CD4-positive, alpha-beta memory T cell (primary cell): ENCODE measurements around the gene SAMD1. TPM values are rescaled to one million over a fixed set of nuclear protein-coding genes. Genes with fewer than 3 reads are reported as not detected.
A peak's percentile ranks its signal among the peaks of the same experiment; 100 is the strongest.
"Not testable (repeated sequence)": the region's sequence is repeated elsewhere in the genome, so short reads cannot be mapped to it uniquely, and the experiment has no call there.

ENCODE experiments used
- CTCF ChIA-PET: fragments of 350-600 bp; sonication (Branson Sonifier 250); formaldehyde crosslinking; loops from one replicate; lab custom pipeline; 2021; ENCODE audit warnings: inconsistent platforms; ENCODE audit not compliant: partially characterized antibody; lab: Charles Lee
- POLR2A ChIA-PET: fragments of 350-600 bp; sonication (Branson Sonifier 250); formaldehyde crosslinking; loops from one replicate; lab custom pipeline; 2021; ENCODE audit not compliant: partially characterized antibody; lab: Charles Lee
- DNase-seq, 5 donors: peaks; one replicate each; pipeline versions ENCODE4 v3.0.0 to v3.0.0-alpha.2; 2020 to 2022; ENCODE audit warnings: mixed read lengths in 1 of 5
- H3K27ac ChIP-seq: one replicate; pipeline ENCODE4 v1.7.0; 2013; ENCODE audit warnings: low read depth, low read length
- H3K27me3 ChIP-seq: 2 replicates; pipeline ENCODE4 v1.7.0; 2013; ENCODE audit warnings: mild to moderate bottlenecking, low read length, moderate library complexity; ENCODE audit not compliant: insufficient read depth
- H3K36me3 ChIP-seq: 2 replicates; pipeline ENCODE4 v1.7.0; 2013; ENCODE audit warnings: mild to moderate bottlenecking, low read length, moderate library complexity; ENCODE audit not compliant: insufficient read depth
- H3K4me1 ChIP-seq: 2 replicates; pipeline ENCODE4 v1.7.0; 2013; ENCODE audit warnings: mild to moderate bottlenecking, low read length, moderate library complexity; ENCODE audit not compliant: insufficient read depth
- H3K4me3 ChIP-seq, 2 donors: one replicate each; pipeline ENCODE4 v1.7.0; 2013; ENCODE audit warnings: low read length in 2 of 2, mild to moderate bottlenecking in 1 of 2
- H3K9me3 ChIP-seq, 2 donors: one replicate each; pipeline ENCODE4 v1.7.0; 2013; ENCODE audit warnings: low read length in 2 of 2, control low read depth in 1 of 2; ENCODE audit not compliant: control insufficient read depth in 1 of 2
- H3K27ac Mint-ChIP-seq, 7 donors: one replicate each; pipeline ENCODE4 v1.8.0; 2020 to 2021; ENCODE audit warnings: mixed read lengths in 7 of 7, mild to moderate bottlenecking in 6 of 7, inconsistent platforms in 3 of 7, moderate library complexity in 3 of 7
- H3K27me3 Mint-ChIP-seq, 2 donors: one replicate each; pipeline ENCODE4 v1.8.0; 2020 to 2021; ENCODE audit warnings: mixed read lengths in 2 of 2
- H3K36me3 Mint-ChIP-seq, 2 donors: one replicate each; pipeline ENCODE4 v1.8.0; 2020 to 2021; ENCODE audit warnings: mixed read lengths in 2 of 2, inconsistent platforms in 1 of 2, mild to moderate bottlenecking in 1 of 2
- H3K4me1 Mint-ChIP-seq, 4 donors: one replicate each; pipeline ENCODE4 v1.8.0; 2020 to 2021; ENCODE audit warnings: mixed read lengths in 4 of 4, mild to moderate bottlenecking in 1 of 4
- H3K4me3 Mint-ChIP-seq, 8 donors: one replicate each; pipeline ENCODE4 v1.8.0; 2020 to 2021; ENCODE audit warnings: mixed read lengths in 8 of 8, mild to moderate bottlenecking in 7 of 8, moderate library complexity in 6 of 8, inconsistent platforms in 3 of 8
- H3K9me3 Mint-ChIP-seq, 8 donors: one replicate each; pipeline ENCODE4 v1.8.0; 2020 to 2021; ENCODE audit warnings: mixed read lengths in 8 of 8, mild to moderate bottlenecking in 5 of 8, inconsistent platforms in 3 of 8, moderate library complexity in 1 of 8
- intact Hi-C: fragments of 100-400 bp; cut with micrococcal nuclease; formaldehyde crosslinking; loops from one replicate; pipeline ENCODE4 v1.15.1; 2023
- polyA plus RNA-seq, 2 donors: library from polyadenylated mRNA; unstranded; fragments of 300-500 nt; fragmentation: Illumina TruSeq; gene quantifications; one replicate each; pipeline ENCODE4 v1.2.3, GENCODE V29; 2021
- total RNA-seq, 2 experiments: library from RNA; stranded (reverse); gene quantifications; one replicate each; pipeline ENCODE4 v1.2.3, GENCODE V29; 2021

SAMD1 gene
- total and polyA plus RNA-seq, 4 experiments from 2014 or later: 0.16 to 43.3 (median 19.5) TPM

DNA sequence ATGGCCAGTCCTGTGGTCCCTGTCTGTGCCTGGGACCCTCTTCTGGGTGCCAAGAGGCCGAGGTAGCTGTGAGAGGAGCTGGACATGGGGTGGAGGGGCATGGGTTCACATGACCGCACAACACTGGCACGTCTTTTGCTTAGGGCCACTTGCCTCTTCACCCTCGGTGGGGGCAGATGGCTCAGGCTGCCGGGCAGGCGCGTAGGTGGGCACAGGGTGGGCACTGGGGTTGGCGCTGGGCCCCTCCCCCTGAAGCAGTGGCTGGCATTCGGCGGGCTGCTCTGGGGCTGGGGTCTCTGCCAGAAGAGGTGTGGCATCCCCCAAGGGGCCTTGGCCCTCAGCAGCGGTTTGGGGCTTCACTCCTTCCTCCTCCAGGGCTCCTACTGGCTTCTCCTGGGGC, 37.1 kb downstream of the SAMD1 start:
- intact Hi-C loops: no loop called here
- Mint-ChIP-seq H3K9me3 (peaks cover 0 to 9% (median 0%) of the 10 kb centered on the region in 8 donors), H3K4me1 (peaks cover 6 to 18% (median 11%) of the 10 kb centered on the region in 4 donors), H3K27me3 (peaks cover 1 to 7% of the 10 kb centered on the region in 2 donors), H3K36me3 (peaks cover 35 to 43% of the 10 kb centered on the region in 2 donors), H3K27ac (no peak overlapping the region), H3K4me3 (no peak overlapping the region)
- no peak for DNase-seq
- Histone ChIP-seq H3K27me3 (peaks cover 6% of the 10 kb centered on the region), H3K4me1 (peaks cover 9% of the 10 kb centered on the region), H3K4me3 (no peak overlapping the region), H3K27ac (no peak overlapping the region), H3K9me3 (no peaks in the 10 kb centered on the region), H3K36me3 (peaks cover 36% of the 10 kb centered on the region)
- ChIA-PET CTCF (interaction anchor here (1.0 to 1.3 kb wide), 4 partner anchors 11 to 151 kb away, joined by 3 to 8 read pairs (median 6); partner anchors contain the start of gene MISP3), POLR2A (interaction anchor here (0.6 to 1.7 kb wide), 5 partner anchors 10 to 173 kb away, joined by 3 to 6 read pairs (median 4); partner anchors contain the start of genes IL27RA and RFX1)

GRCh38 chr19:14053032-14053431, 37.5 kb downstream of the SAMD1 start:
- H3K36me3 ChIP-seq: peaks cover 39% of the 10 kb centered on the region
- no peak overlapping the region for H3K4me3 Mint-ChIP-seq
- peaks cover 1% of the 10 kb centered on the region for H3K27me3 ChIP-seq
- intact Hi-C loops: no loop called here
- no peaks in the 10 kb centered on the region for H3K9me3 ChIP-seq
- peaks cover 5 to 15% (median 6%) of the 10 kb centered on the region in 4 donors for H3K4me1 Mint-ChIP-seq
- ChIA-PET POLR2A (interaction anchor here (0.8 to 1.7 kb wide), 7 partner anchors 10 to 172 kb away, joined by 3 to 6 read pairs (median 4); partner anchors contain the start of genes IL27RA and RFX1), CTCF (interaction anchor here (0.9 to 2.1 kb wide), 5 partner anchors 11 to 178 kb away, joined by 3 to 8 read pairs (median 6); partner anchors contain the start of gene MISP3)
- H3K36me3 Mint-ChIP-seq: peaks cover 38 to 46% of the 10 kb centered on the region in 2 donors
- no peak for DNase-seq
- H3K27ac ChIP-seq: no peak overlapping the region
- peaks cover 0 to 3% of the 10 kb centered on the region in 2 donors for H3K27me3 Mint-ChIP-seq
- H3K4me1 ChIP-seq: peaks cover 4% of the 10 kb centered on the region
- H3K4me3 ChIP-seq: no peak overlapping the region
- H3K27ac Mint-ChIP-seq: peak overlapping the region in 3 of 7 donors; percentile 35 to 62 (median 57)
- peaks cover 0 to 9% (median 0%) of the 10 kb centered on the region in 8 donors for H3K9me3 Mint-ChIP-seq

- intact Hi-C loops: no loop called here
- Histone ChIP-seq H3K4me3 (no peak overlapping the region), H3K36me3 (peaks cover 39% of the 10 kb centered on the region), H3K27ac (no peak overlapping the region), H3K9me3 (no peaks in the 10 kb centered on the region), H3K4me1 (no peaks in the 10 kb centered on the region), H3K27me3 (no peaks in the 10 kb centered on the region)
- H3K4me1 Mint-ChIP-seq: peaks cover 0 to 10% (median 5%) of the 10 kb centered on the region in 4 donors
- CTCF ChIA-PET: interaction anchor here (0.9 to 2.1 kb wide), 5 partner anchors 10 to 178 kb away, joined by 3 to 8 read pairs (median 6); partner anchors contain the start of gene MISP3
- H3K36me3 Mint-ChIP-seq: peaks cover 38 to 46% of the 10 kb centered on the region in 2 donors
- no peaks in the 10 kb centered on the region for H3K27me3 Mint-ChIP-seq
- H3K4me3 Mint-ChIP-seq: no peak overlapping the region
- H3K9me3 Mint-ChIP-seq: peaks cover 0 to 9% (median 0%) of the 10 kb centered on the region in 8 donors
- H3K27ac Mint-ChIP-seq: peak overlapping the region in 2 of 7 donors; percentile 8 to 90
- DNase-seq: no peak
- POLR2A ChIA-PET: interaction anchor here (0.8 to 1.7 kb wide), 6 partner anchors 9 to 172 kb away, joined by 3 to 6 read pairs (median 4); partner anchors contain the start of gene IL27RA
Observed at GRCh38 chr19:14052470-14052869, 38.1 kb downstream of the SAMD1 start.

- H3K4me1 Mint-ChIP-seq: peaks cover 0 to 10% (median 5%) of the 10 kb centered on the region in 4 donors
Observed at GRCh38 chr19:14051980-14052379, 38.6 kb downstream of the SAMD1 start.

GRCh38 chr19:14050961-14051360, 39.6 kb downstream of the SAMD1 start:
- H3K27ac Mint-ChIP-seq, H3K4me3 ChIP-seq, H3K27me3 ChIP-seq, H3K4me3 Mint-ChIP-seq, H3K9me3 Mint-ChIP-seq, H3K9me3 ChIP-seq, H3K27me3 Mint-ChIP-seq, DNase-seq, H3K27ac ChIP-seq, H3K4me1 ChIP-seq, intact Hi-C loops: not testable (repeated sequence)
- peaks cover 3 to 10% (median 5%) of the 10 kb centered on the region in 4 donors for H3K4me1 Mint-ChIP-seq
- H3K36me3 ChIP-seq: peaks cover 45% of the 10 kb centered on the region
- POLR2A ChIA-PET: interaction anchor here (0.8 kb wide), 1 partner anchor 11 kb away, joined by 3 read pairs; no protein-coding TSS in a partner anchor
- peaks cover 45 to 56% of the 10 kb centered on the region in 2 donors for H3K36me3 Mint-ChIP-seq
- CTCF ChIA-PET: interaction anchor here (0.9 to 4.4 kb wide), 5 partner anchors 8 to 169 kb away, joined by 3 to 27 read pairs (median 3); no protein-coding TSS in a partner anchor

More at GRCh38 chr19:14051980-14052379, 38.6 kb downstream of the SAMD1 start:
- Histone ChIP-seq H3K4me1 (no peaks in the 10 kb centered on the region), H3K36me3 (peaks cover 39% of the 10 kb centered on the region), H3K27me3 (no peaks in the 10 kb centered on the region), H3K4me3 (no peak overlapping the region), H3K9me3 (no peaks in the 10 kb centered on the region), H3K27ac (no peak overlapping the region)
- no peaks in the 10 kb centered on the region for H3K27me3 Mint-ChIP-seq
- intact Hi-C loops: no loop called here
- no peak overlapping the region for H3K4me3 Mint-ChIP-seq
- peaks cover 0 to 9% (median 0%) of the 10 kb centered on the region in 8 donors for H3K9me3 Mint-ChIP-seq
- H3K36me3 Mint-ChIP-seq: peaks cover 38 to 49% of the 10 kb centered on the region in 2 donors
- ChIA-PET POLR2A (interaction anchor here (1.3 to 1.7 kb wide), 2 partner anchors 9 to 21 kb away, joined by 4 to 6 read pairs; partner anchors contain the start of gene IL27RA), CTCF (interaction anchor here (0.9 to 4.4 kb wide), 5 partner anchors 8 to 170 kb away, joined by 3 to 27 read pairs (median 5); no protein-coding TSS in a partner anchor)
- peak overlapping the region in 1 of 7 donors; percentile 90 for H3K27ac Mint-ChIP-seq
- DNase-seq: no peak

GRCh38 chr19:14050512-14050911, 40.0 kb downstream of the SAMD1 start:
- Histone ChIP-seq H3K4me1 (peaks cover 5% of the 10 kb centered on the region), H3K27me3 (no peaks in the 10 kb centered on the region), H3K27ac (no peak overlapping the region), H3K9me3 (no peaks in the 10 kb centered on the region), H3K36me3 (peaks cover 46% of the 10 kb centered on the region), H3K4me3 (no peak overlapping the region)
- H3K27me3 Mint-ChIP-seq: no peaks in the 10 kb centered on the region
- peak overlapping the region in 3 of 7 donors; percentile 51 to 64 (median 63) for H3K27ac Mint-ChIP-seq
- intact Hi-C loops: no loop called here
- peaks cover 3 to 8% (median 6%) of the 10 kb centered on the region in 4 donors for H3K4me1 Mint-ChIP-seq
- H3K36me3 Mint-ChIP-seq: peaks cover 48 to 60% of the 10 kb centered on the region in 2 donors
- ChIA-PET CTCF (interaction anchor here (1.4 to 9.7 kb wide), 5 partner anchors 9 to 168 kb away, joined by 3 to 111 read pairs (median 15); partner anchors contain the start of gene NANOS3), POLR2A (interaction anchor here (0.8 kb wide), 1 partner anchor 10 kb away, joined by 3 read pairs; no protein-coding TSS in a partner anchor)
- no peak for DNase-seq
- no peak overlapping the region for H3K4me3 Mint-ChIP-seq
- H3K9me3 Mint-ChIP-seq: peaks cover 0 to 9% (median 0%) of the 10 kb centered on the region in 8 donors
